Colonic mucosa (tissue), 4 donors: ENCODE measurements around the gene COG6. TPM values are rescaled to one million over a fixed set of nuclear protein-coding genes. Genes with fewer than 3 reads are reported as not detected.

Experiments used
- DNase-seq: peaks from one replicate; pipeline ENCODE4 v3.0.0-alpha.2; 2020
- H3K27ac ChIP-seq: fragments of 200-600 bp; one replicate; pipeline ENCODE4 v1.8.0; 2021
- H3K27me3 ChIP-seq: fragments of 200-600 bp; one replicate; pipeline ENCODE4 v1.8.0; 2021
- H3K36me3 ChIP-seq: fragments of 200-600 bp; one replicate; pipeline ENCODE4 v1.8.0; 2021
- H3K4me1 ChIP-seq: fragments of 200-600 bp; one replicate; pipeline ENCODE4 v1.8.0; 2021; ENCODE audit warnings: mild to moderate bottlenecking
- H3K4me3 ChIP-seq: fragments of 200-600 bp; one replicate; pipeline ENCODE4 v1.8.0; 2021
- H3K9ac ChIP-seq, 2 donors: one replicate each; pipeline ENCODE4 v1.7.0; 2013; ENCODE audit warnings: control low read depth in 2 of 2, low read depth in 2 of 2, low read length in 2 of 2
- H3K9me3 ChIP-seq: fragments of 200-600 bp; one replicate; pipeline ENCODE4 v1.8.0; 2021
- intact Hi-C: fragments of 100-400 bp; cut with DNase I; formaldehyde crosslinking; loops from one replicate; pipeline ENCODE4 v1.14.1; 2022
- total RNA-seq, 2 donors: library from RNA; stranded (reverse); fragmentation: NEBNext Ultra II Directional in 1 of 2; extraction: Animal tissue kit (Norgen Biotek cat#: 25700) in 1 of 2; gene quantifications; one replicate each; pipeline ENCODE4 v1.2.1, GENCODE V29; 2021
- TF ChIP-seq, protein P1 (sequence below): fragments of 200-600 bp; IDR thresholded peaks from one replicate; pipeline ENCODE4 v1.8.0; 2022; ENCODE audit warnings: antibody characterized with exemption, mild to moderate bottlenecking
- donor health status: healthy.
- donor health status: DM: no; HTN: no; CAD: no.
- donor health status: DM: no; HTN: no; CAD: no.

Gene COG6
- total RNA-seq, 2 donors from 2014 or later: 31.9 to 37.0 TPM

DNA sequence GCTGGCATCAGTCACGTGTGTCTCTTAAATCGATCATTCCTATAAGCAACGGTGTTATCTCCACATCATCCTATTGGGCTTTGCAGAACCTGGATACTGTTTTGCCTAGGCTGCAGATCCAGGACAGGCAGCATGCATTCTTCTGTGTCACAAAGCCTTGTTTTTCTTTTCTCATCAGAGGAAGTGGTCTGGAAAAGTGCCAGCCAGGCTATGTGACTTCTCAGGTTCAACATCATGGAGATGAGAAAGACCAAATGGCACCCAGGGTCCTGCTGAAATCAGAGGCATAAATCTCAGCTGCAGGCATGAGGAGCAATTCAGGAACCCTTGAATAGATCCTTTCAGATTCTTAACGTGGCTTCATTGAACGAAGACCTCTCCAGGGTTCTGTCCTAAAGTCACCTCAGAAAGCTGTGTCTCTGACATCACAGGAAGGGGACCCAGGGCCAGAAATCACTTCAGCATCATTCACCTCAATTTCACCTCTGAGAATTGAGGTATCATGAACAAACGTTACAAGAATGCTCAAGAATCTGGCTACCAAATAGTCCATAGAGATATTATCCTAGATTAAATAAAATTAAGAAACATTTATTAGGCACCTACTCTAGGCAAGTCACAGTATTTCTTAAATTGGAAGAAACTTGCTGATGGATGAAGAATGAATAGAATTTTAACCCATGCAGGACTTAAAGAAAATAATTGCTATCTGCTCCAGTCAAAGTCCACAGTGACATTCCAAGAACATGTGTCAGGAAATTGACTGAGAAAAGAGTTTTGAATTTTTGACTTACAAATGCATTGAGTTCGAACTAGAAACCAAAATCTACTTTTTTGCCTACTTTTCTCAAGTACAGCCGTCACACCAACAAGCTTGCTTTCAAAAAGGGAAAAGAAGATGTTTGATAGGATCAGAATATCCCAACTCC is 124.1 kb downstream of the COG6 start:
- H3K9ac ChIP-seq: no peak overlapping the region
- TF ChIP-seq, protein P1, sequence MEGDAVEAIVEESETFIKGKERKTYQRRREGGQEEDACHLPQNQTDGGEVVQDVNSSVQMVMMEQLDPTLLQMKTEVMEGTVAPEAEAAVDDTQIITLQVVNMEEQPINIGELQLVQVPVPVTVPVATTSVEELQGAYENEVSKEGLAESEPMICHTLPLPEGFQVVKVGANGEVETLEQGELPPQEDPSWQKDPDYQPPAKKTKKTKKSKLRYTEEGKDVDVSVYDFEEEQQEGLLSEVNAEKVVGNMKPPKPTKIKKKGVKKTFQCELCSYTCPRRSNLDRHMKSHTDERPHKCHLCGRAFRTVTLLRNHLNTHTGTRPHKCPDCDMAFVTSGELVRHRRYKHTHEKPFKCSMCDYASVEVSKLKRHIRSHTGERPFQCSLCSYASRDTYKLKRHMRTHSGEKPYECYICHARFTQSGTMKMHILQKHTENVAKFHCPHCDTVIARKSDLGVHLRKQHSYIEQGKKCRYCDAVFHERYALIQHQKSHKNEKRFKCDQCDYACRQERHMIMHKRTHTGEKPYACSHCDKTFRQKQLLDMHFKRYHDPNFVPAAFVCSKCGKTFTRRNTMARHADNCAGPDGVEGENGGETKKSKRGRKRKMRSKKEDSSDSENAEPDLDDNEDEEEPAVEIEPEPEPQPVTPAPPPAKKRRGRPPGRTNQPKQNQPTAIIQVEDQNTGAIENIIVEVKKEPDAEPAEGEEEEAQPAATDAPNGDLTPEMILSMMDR: no peak

GRCh38 chr13:39780711-39781110 is 125.2 kb downstream of the COG6 start:
- TF ChIP-seq, protein P1: no peak
- no peak for DNase-seq
- no peak overlapping the region for H3K9ac ChIP-seq

More for the DNA sequence above, 124.1 kb downstream of the COG6 start:
- no peaks in the 10 kb centered on the region for H3K36me3 ChIP-seq
- no peaks in the 10 kb centered on the region for H3K27me3 ChIP-seq
- intact Hi-C loops: no loop called here
- H3K4me1 ChIP-seq: no peaks in the 10 kb centered on the region
- no peaks in the 10 kb centered on the region for H3K9me3 ChIP-seq
- DNase-seq: no peak
- no peak overlapping the region for H3K4me3 ChIP-seq
- no peak overlapping the region for H3K27ac ChIP-seq

DNA sequence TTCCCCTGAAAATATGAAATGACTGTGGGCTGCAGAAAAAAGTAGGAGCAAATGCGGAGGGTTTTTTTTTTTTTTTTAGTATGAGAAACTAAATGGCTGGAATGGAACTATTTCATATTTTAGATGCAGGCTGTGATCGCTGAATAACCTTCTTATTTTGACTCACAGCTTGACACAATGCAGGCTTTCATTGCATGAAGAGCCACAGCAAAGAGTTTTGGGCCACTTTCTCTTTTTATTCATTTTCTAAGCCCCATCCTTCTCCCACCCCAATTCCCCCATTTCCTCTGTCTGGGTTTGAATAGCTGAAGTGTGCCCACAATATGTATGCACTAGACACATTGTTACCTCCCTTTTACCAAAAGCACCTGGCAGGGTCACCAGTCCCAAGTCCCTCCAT is 125.9 kb downstream of the COG6 start:
- H3K9me3 ChIP-seq: no peaks in the 10 kb centered on the region
- no peak overlapping the region for H3K4me3 ChIP-seq
- H3K4me1 ChIP-seq: no peaks in the 10 kb centered on the region
- no peak overlapping the region for H3K27ac ChIP-seq
- no peak overlapping the region for H3K9ac ChIP-seq
- intact Hi-C loops: no loop called here
- TF ChIP-seq, protein P1: no peak
- H3K27me3 ChIP-seq: no peaks in the 10 kb centered on the region
- DNase-seq: no peak
- H3K36me3 ChIP-seq: no peaks in the 10 kb centered on the region

More at GRCh38 chr13:39780711-39781110, 125.2 kb downstream of the COG6 start:
- no peaks in the 10 kb centered on the region for H3K9me3 ChIP-seq
- no peak overlapping the region for H3K4me3 ChIP-seq
- no peaks in the 10 kb centered on the region for H3K4me1 ChIP-seq
- no peaks in the 10 kb centered on the region for H3K27me3 ChIP-seq
- intact Hi-C loops: no loop called here
- no peaks in the 10 kb centered on the region for H3K36me3 ChIP-seq
- H3K27ac ChIP-seq: no peak overlapping the region

DNA sequence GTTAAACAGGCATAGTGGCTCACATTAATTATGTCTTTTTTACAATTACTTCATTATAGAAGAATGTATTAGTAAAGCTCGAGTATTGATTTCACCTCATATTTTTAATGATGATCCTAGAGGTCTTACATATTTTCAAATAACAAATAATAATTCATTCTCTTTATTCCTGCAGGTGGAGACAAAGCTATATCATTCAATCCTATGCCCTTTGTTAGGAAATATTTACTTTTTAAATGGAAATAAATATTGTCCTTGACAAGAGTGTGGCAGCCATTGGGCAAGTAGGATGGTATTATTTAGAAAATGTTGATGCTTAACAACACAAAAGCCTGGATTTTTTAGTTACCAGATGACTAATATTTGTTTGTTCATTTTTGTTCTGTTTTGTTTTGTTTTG is 127.6 kb downstream of the COG6 start:
- no peak overlapping the region for H3K27ac ChIP-seq
- no peaks in the 10 kb centered on the region for H3K27me3 ChIP-seq
- no peaks in the 10 kb centered on the region for H3K9me3 ChIP-seq
- H3K4me1 ChIP-seq: no peaks in the 10 kb centered on the region
- intact Hi-C loops: no loop called here
- no peak overlapping the region for H3K9ac ChIP-seq
- TF ChIP-seq, protein P1: no peak
- H3K36me3 ChIP-seq: no peaks in the 10 kb centered on the region
- no peak overlapping the region for H3K4me3 ChIP-seq
- DNase-seq: no peak

- Histone ChIP-seq H3K9me3 (no peaks in the 10 kb centered on the region), H3K9ac (no peak overlapping the region), H3K4me1 (no peaks in the 10 kb centered on the region), H3K27me3 (no peaks in the 10 kb centered on the region), H3K36me3 (no peaks in the 10 kb centered on the region), H3K27ac (no peak overlapping the region), H3K4me3 (no peak overlapping the region)
- TF ChIP-seq, protein P1: no peak
- intact Hi-C loops: no loop called here
- DNase-seq: no peak
Observed at GRCh38 chr13:39784347-39784746, 128.9 kb downstream of the COG6 start.
